Kidney epithelial cell (primary cell): ENCODE data around the gene CARMIL1. TPM values are rescaled to one million over a fixed set of nuclear protein-coding genes. Genes with fewer than 3 reads are reported as not detected.
A peak's percentile ranks its signal among the peaks of the same experiment; 100 is the strongest.

ENCODE experiments used
- DNase-seq: peaks from one replicate; pipeline ENCODE4 v3.0.0-alpha.2; 2010; ENCODE audit warnings: low read depth
- H3K27me3 ChIP-seq: 2 replicates; pipeline ENCODE4 v1.6.0; 2011; ENCODE audit warnings: low read length; ENCODE audit not compliant: control insufficient read depth, insufficient read depth
- H3K36me3 ChIP-seq: 2 replicates; pipeline ENCODE4 v1.5.1; 2011; ENCODE audit warnings: low read length; ENCODE audit not compliant: control insufficient read depth, insufficient read depth
- H3K4me3 ChIP-seq: 2 replicates; pipeline ENCODE4 v1.5.1; 2011; ENCODE audit warnings: low read depth, mild to moderate bottlenecking, control low read depth, low read length
- total RNA-seq: library from RNA; depleted of rRNA; stranded (reverse); fragments of >200 nt; gene quantifications from 2 replicates; pipeline ENCODE4 v1.2.3, GENCODE V29; 2015
- TF ChIP-seq, protein P1 (sequence below): IDR thresholded peaks from 2 replicates; pipeline ENCODE4 v1.5.1; 2011; ENCODE audit warnings: mild to moderate bottlenecking, moderate library complexity, low read length, control low read depth, inconsistent platforms; ENCODE audit not compliant: insufficient read depth, poor library complexity, severe bottlenecking

The CARMIL1 gene
- total RNA-seq, 1 donor from 2014 or later = 14.7 TPM

DNA sequence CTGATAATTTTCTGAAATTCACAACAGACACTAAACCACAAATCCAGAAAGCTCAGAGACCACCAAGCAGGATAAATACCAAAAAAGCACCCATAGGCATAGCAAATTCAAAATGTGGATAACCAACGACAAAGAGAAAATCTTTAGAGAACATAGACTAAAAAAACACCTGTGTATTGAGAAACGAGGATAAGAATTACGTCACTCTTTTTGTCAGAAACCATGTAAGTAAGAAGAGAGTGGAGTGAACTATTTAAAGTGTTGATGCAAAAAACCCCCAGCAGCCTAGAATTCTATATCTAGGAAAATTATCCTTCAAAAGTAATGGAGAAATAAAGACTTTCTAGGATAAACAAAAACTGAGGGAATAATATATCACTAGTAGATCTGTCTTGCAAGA, 245.9 kb downstream of the CARMIL1 start:
- H3K4me3 ChIP-seq = no peak overlapping the region
- TF ChIP-seq, protein P1, sequence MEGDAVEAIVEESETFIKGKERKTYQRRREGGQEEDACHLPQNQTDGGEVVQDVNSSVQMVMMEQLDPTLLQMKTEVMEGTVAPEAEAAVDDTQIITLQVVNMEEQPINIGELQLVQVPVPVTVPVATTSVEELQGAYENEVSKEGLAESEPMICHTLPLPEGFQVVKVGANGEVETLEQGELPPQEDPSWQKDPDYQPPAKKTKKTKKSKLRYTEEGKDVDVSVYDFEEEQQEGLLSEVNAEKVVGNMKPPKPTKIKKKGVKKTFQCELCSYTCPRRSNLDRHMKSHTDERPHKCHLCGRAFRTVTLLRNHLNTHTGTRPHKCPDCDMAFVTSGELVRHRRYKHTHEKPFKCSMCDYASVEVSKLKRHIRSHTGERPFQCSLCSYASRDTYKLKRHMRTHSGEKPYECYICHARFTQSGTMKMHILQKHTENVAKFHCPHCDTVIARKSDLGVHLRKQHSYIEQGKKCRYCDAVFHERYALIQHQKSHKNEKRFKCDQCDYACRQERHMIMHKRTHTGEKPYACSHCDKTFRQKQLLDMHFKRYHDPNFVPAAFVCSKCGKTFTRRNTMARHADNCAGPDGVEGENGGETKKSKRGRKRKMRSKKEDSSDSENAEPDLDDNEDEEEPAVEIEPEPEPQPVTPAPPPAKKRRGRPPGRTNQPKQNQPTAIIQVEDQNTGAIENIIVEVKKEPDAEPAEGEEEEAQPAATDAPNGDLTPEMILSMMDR = no peak

DNA sequence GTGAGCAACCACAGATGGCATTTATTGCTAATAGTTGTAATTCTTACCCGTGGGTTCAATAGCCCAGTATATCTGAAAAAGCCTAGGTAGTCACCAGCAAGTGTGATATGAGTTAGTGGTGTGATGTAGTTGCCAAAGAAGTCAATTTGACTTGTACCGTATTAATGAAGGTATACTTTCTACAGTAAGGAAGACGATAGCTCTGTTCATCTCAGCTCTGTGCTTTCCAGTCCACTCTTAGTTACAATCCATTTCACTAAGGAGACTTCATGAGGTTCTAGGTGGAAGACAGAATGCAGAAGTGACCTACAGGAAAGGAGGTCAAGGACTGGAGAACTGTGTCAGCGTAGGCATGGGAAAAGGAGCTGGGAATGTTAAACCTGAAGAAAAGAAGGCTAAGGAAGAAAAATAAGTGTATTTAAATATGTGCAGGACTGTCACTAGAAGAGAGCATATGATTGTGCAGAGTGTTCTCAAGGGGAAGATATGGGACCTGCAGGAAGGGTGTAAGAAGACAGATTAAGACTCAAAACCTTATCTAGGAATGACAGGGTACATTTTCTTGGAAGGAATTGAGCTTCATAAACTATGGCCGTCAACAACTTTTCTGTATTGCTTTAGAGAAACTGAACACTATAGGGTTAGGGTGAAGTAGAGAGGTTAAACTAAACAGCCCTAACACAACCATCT, 255.9 kb downstream of the CARMIL1 start:
- TF ChIP-seq, protein P1 = no peak
- DNase-seq = no peak
- Histone ChIP-seq H3K27me3 (no peaks in the 10 kb centered on the region), H3K4me3 (no peak overlapping the region), H3K36me3 (no peaks in the 10 kb centered on the region)

More for the DNA sequence above, 245.9 kb downstream of the CARMIL1 start:
- H3K36me3 ChIP-seq = no peaks in the 10 kb centered on the region
- no peak for DNase-seq
- no peaks in the 10 kb centered on the region for H3K27me3 ChIP-seq

DNA sequence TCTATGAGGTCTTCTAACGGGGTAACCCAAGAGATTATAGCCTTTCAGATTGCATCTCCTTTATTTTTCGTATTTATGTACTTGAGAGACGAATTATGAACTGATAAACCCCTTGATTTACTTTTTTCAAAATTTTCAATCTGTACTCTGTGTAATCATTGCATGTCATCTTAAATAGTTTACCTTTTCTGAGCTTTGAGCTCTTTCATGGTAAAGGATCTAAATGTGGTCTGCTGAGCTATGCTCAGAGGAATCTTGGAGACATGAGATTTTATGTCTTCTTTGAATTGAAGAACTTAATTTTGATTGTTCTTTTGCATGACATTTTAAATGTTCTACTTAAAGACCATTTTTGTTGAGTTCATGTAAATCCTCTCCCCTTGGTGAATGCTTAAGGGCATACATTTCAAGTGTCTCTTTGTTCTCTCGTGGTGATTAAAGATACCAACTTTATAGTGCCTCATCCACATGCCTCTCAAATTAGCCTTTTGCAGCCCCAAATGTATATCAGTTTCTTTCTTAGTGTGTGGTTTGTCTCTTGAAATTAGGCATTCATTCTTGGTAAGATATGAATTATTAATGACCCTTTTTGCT, 256.6 kb downstream of the CARMIL1 start:
- TF ChIP-seq, protein P1 = no peak
- H3K27me3 ChIP-seq = no peaks in the 10 kb centered on the region
- no peak for DNase-seq
- no peaks in the 10 kb centered on the region for H3K36me3 ChIP-seq
- no peak overlapping the region for H3K4me3 ChIP-seq

DNA sequence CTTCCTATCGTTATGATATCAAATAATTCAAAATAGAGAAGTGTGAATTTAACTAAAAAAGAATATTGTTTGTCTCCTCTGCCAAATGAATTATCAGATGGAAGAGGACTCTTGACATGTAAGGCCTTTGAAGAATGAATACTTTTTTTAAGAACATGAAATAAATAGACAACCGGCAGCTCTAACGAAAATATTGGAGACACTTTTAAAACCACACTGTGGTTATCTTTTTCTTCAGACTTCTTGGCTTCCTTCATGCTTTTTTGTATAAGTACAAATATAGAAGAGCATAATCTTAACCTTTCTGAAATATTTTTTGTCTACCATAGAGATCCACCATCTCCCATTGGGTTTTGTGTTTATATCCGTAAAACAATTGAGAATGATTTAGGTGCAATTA, 257.6 kb downstream of the CARMIL1 start:
- H3K36me3 ChIP-seq = no peaks in the 10 kb centered on the region
- no peak overlapping the region for H3K4me3 ChIP-seq
- DNase-seq = no peak
- TF ChIP-seq, protein P1 = no peak
- no peaks in the 10 kb centered on the region for H3K27me3 ChIP-seq

DNA sequence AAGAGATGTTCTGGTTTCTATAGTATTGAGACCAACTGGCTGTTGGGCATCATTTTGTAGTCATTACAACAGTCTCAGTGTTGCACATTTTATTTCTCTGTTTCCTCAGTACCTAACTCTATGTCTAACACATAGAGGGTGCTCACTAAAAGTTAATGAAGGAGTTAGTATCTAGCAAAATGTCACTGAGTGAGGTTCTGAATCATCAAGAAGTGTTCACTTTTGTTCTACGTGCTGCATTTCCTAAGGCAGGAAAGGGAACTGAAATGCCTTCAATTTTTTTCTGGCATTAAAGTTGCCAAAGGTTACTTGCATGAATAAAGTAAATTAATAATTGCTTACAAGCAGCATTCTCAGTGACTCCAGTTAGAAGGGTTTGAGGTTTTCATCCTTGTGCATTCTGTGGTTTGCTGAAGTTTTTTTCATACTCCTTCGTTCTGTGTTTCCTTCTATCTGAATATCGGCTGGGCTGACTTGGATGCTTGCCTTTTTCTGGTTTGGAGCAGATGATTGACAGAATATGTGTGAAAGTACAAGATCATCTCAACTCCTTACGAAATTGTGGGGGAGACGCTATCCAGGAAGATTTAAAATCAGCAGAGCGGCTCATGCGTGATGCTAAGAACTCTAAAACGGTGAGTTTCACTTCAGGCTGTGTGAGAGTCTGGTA, 258.3 kb downstream of the CARMIL1 start:
- DNase-seq = peak; percentile 12
- Histone ChIP-seq H3K36me3 (no peaks in the 10 kb centered on the region), H3K4me3 (no peak overlapping the region), H3K27me3 (no peaks in the 10 kb centered on the region)
- TF ChIP-seq, protein P1 = no peak
